ENCODE measurements around the gene LGMN. TPM values are rescaled to one million over a fixed set of nuclear protein-coding genes. Genes with fewer than 3 reads are reported as not detected.

The LGMN gene
- polyA plus RNA-seq, 3 donors, result 1.7 to 3.3 (median 2.9) TPM

- Histone ChIP-seq H3K79me2 (ENCODE audit: insufficient read depth, low read length) (no peaks in the 10 kb centered on the region), H3K4me2 (replicated peaks; ENCODE audit: extremely low read depth, low read length, poor library complexity, severe bottlenecking) (no peak overlapping the region), H3K9ac (ENCODE audit: insufficient read depth, low read length, poor library complexity, severe bottlenecking) (no peak overlapping the region), H3K9me3 (replicated peaks in 1 of 2; ENCODE audit: control insufficient read depth in 1 of 2, insufficient read depth in 1 of 2, low read length in 2 of 2) (no peaks in the 10 kb centered on the region), H4K20me1 (ENCODE audit: insufficient read depth, low read length) (no peaks in the 10 kb centered on the region), H3K27ac (ENCODE audit: low read depth in 1 of 2, low read length in 2 of 2) (no peak overlapping the region), H3K4me3 (replicated peaks in 1 of 3; ENCODE audit: low read depth in 2 of 3, low read length in 3 of 3) (no peak overlapping the region), H2AFZ (ENCODE audit: insufficient read depth, low read depth, low read length, poor library complexity, severe bottlenecking) (no peak overlapping the region), H3K36me3 (replicated peaks in 1 of 2; ENCODE audit: control insufficient read depth in 1 of 2, insufficient read depth in 2 of 2, low read length in 2 of 2) (no peaks in the 10 kb centered on the region), H3K27me3 (ENCODE audit: control insufficient read depth in 2 of 2, insufficient read depth in 2 of 2, low read length in 2 of 2) (peaks cover 2 to 12% of the 10 kb centered on the region in 2 donors), H3K4me1 (ENCODE audit: control insufficient read depth in 1 of 2, insufficient read depth in 2 of 2, low read length in 2 of 2) (peaks cover 8 to 9% of the 10 kb centered on the region in 2 donors)
- TF ChIP-seq CTCF (IDR thresholded peaks at IDR 0.05), result no peak
- WGBS (ENCODE audit: insufficient coverage), result 93% methylated on average over 4 of the region's 7 CpGs
- Mint-ChIP-seq H3K27ac (no peak overlapping the region), H3K4me3 (no peak overlapping the region), H3K9me3 (peaks cover 5 to 11% (median 10%) of the 10 kb centered on the region in 7 donors), H3K27me3 (ENCODE audit: low read depth in 3 of 3) (peaks cover 6 to 52% (median 39%) of the 10 kb centered on the region in 3 donors), H3K4me1 (peaks cover 5% of the 10 kb centered on the region), H3K36me3 (peaks cover 0 to 3% of the 10 kb centered on the region in 2 donors)
- no peak for DNase-seq
- intact Hi-C loops (cut with micrococcal nuclease), result loop anchor here in 1 of 2 donors (1.0 kb wide), 1 partner anchor 15 kb away; no protein-coding TSS in a partner anchor
Observed at GRCh38 chr14:92734618-92735017, 13.8 kb downstream of the LGMN start.

DNA sequence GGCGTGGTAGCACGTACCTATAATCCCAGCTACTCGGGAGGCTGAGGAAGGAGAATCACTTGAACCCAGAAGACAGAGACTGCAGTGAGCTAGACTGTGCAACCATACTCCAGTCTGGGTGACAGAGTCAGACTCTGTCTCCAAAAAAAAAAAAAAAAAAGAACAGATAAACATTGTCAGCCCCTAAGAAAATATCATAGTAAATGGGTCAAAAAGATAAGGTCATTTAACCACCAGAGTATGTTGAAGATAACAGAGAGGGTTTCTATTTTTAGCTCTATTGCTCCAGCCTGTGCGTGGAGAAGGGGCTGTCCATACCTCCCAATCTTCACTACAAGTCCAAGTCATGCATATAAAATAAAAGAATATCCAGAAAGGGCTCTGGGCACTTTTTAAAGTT lies 15.4 kb downstream of the LGMN start:
- intact Hi-C loops (cut with micrococcal nuclease), result no loop called here
- no peaks in the 10 kb centered on the region for H3K79me2 ChIP-seq (ENCODE audit: insufficient read depth, low read length)
- no peak overlapping the region for H3K27ac ChIP-seq (ENCODE audit: low read depth in 1 of 2, low read length in 2 of 2)
- TF ChIP-seq CTCF (IDR thresholded peaks at IDR 0.05), result no peak
- no peaks in the 10 kb centered on the region for H3K36me3 ChIP-seq (replicated peaks in 1 of 2; ENCODE audit: control insufficient read depth in 1 of 2, insufficient read depth in 2 of 2, low read length in 2 of 2)
- Mint-ChIP-seq H3K9me3 (peaks cover 5 to 11% (median 10%) of the 10 kb centered on the region in 7 donors), H3K36me3 (peaks cover 0 to 4% of the 10 kb centered on the region in 2 donors), H3K4me1 (peaks cover 15% of the 10 kb centered on the region), H3K27ac (no peak overlapping the region), H3K4me3 (no peak overlapping the region), H3K27me3 (ENCODE audit: low read depth in 3 of 3) (peaks cover 6 to 47% (median 33%) of the 10 kb centered on the region in 3 donors)
- no peak for DNase-seq
- peaks cover 18 to 25% of the 10 kb centered on the region in 2 donors for H3K4me1 ChIP-seq (ENCODE audit: control insufficient read depth in 1 of 2, insufficient read depth in 2 of 2, low read length in 2 of 2)
- no CpG with 5 or more reads among the region's 4 CpGs for WGBS (ENCODE audit: insufficient coverage)
- no peaks in the 10 kb centered on the region for H4K20me1 ChIP-seq (ENCODE audit: insufficient read depth, low read length)
- no peak overlapping the region for H3K4me2 ChIP-seq (replicated peaks; ENCODE audit: extremely low read depth, low read length, poor library complexity, severe bottlenecking)
- H3K9ac ChIP-seq (ENCODE audit: insufficient read depth, low read length, poor library complexity, severe bottlenecking), result no peak overlapping the region
- no peak overlapping the region for H3K4me3 ChIP-seq (replicated peaks in 1 of 3; ENCODE audit: low read depth in 2 of 3, low read length in 3 of 3)
- H3K27me3 ChIP-seq (ENCODE audit: control insufficient read depth in 2 of 2, insufficient read depth in 2 of 2, low read length in 2 of 2), result peaks cover 2 to 12% of the 10 kb centered on the region in 2 donors
- no peak overlapping the region for H2AFZ ChIP-seq (ENCODE audit: insufficient read depth, low read depth, low read length, poor library complexity, severe bottlenecking)
- no peaks in the 10 kb centered on the region for H3K9me3 ChIP-seq (replicated peaks in 1 of 2; ENCODE audit: control insufficient read depth in 1 of 2, insufficient read depth in 1 of 2, low read length in 2 of 2)
